GM19043 (cell line): ENCODE measurements around the gene NINL.
"Not testable (repeated sequence)": the region's sequence is repeated elsewhere in the genome, so short reads cannot be mapped to it uniquely, and the experiment has no call there.

Experiments used
- ATAC-seq: cut with Tn5 transposase; IDR thresholded peaks from one replicate; pipeline ENCODE4 v1.9.1; 2021; ENCODE audit warnings: low read depth; ENCODE audit not compliant: unreplicated experiment

The NINL gene

DNA sequence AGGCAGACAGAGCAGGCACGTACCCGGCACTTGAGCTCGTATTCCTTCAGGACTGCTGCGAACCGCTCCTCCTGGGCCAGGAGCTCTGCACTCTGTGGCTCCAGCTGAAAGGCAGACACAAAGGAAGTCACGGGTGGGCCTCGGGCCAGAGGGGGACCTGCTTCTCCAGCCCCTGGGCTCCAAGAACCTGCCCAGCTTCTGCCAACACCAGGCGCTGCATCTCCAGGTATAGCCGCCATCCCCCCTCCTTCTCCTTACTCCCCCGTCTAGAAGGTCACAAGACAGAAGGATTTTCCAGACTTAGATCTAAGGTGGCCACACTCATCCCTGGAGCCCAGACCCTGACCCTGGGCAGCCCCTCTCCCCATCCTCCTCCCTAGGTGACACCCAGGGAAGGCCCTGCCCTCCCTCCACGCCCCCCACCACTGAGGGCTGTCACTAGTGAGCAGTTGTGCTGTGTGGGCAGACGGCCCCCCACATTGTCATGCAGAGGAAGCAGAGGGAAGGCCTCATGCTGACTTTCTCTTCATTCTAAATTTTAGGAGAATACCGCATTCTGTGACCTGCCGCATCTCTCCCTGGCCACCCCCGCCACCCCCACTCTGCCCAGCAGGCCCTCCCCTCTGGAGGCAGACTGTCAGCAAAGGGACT is 96.0 kb downstream of the NINL start:
- no peak for ATAC-seq

DNA sequence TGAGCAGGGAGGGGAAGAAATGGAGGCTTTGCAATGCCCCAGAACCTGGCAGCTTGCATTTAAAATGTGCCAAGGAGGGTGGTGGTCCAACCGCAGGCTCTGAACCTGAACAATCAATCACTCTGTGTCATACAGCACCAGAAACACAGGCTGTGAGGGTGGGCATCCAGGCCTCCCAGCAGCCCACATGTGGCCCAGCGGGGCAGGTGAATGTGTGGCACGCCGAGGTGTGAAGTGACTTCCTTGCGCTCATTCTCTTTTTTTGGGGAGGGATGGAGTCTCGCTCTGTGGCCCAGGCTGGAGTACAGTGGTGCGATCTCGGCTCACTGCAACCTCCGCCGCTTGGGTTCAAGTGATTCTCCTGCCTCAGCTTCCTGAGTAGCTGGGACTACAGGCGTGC is 97.4 kb downstream of the NINL start:
- ATAC-seq: no peak

DNA sequence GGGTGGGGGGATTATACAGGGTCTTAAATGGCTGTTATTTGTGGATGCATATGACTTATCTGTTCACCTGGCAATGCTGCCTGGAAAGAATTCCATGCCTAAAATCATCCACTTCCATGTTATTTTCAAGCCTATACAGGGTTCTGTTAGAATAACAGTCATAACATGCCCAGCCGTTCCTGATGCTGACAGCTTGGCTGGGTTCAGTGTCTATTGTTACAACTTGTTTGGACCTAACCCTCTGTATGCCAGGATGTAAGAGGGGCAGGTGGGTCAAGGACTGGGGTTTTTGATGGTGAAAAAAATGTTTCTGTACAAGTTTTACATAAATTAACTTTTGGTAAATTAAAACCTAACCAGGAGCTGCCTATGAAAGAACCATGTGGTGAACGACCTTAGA is 98.0 kb downstream of the NINL start:
- no peak for ATAC-seq

DNA sequence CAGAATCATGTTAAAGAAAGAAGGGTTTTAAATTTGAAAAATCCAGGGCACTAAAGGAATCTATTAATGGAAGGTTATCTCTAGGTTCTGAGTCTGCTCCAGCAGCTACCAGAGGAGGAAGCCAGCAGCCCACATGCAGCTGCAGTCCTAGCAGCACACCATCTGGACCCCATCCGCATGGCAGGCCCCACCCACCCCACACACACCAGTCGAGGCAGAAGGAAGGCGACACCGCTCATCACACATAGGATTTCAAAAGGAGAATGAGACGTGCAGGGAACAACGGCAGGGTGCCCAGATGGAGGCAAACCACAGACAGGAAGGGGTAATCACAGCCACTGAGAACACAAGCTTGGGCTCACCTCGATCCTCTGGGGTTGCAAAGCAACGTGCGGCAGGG is 99.0 kb downstream of the NINL start:
- ATAC-seq: no peak

DNA sequence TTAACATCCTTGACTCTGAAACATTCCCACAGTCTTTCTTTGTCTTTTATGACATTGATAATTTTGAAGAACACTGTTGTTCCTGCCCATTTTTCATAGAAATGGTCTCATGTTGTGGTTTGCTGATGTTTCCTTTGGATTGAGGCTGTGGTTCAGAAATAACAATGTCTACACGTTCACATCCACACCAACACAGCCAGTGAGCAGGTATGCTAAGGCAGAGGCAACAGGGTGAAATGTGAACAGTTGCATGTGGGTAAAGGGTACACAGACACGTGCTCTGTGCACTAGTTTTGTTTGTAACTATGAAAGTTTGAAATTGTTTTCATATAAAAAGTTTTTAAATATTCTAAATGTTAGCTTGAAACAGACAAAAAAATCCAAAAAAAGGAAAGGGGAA is 99.5 kb downstream of the NINL start:
- ATAC-seq: no peak

DNA sequence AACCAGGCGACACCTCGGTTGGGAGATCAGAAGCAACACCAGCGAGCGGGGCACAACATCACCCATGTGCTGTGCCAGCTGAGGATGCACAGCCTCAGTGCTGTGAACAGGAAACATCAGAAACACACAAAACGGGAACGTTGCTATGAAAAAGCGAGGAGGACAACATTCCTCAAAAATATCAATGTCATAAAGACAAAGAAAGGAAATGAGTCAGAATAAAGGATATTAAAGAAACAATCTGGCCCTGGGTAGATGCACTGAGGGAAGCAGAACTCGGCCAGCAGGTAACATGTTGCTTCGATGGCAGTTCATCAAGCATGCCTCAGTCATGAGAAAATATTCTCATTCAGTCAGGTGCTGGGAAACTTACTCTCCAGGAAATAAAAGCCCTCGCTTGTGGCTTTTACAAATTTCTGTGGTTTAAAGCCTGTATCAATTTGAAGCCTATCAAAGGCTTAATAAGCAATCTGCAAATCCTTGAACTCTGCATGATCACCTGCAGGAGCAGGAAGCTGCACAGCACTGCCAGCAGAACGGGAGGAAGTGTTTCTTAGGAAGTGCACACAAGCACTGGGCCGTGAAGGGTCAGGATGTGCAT is 100.3 kb downstream of the NINL start:
- no peak for ATAC-seq

DNA sequence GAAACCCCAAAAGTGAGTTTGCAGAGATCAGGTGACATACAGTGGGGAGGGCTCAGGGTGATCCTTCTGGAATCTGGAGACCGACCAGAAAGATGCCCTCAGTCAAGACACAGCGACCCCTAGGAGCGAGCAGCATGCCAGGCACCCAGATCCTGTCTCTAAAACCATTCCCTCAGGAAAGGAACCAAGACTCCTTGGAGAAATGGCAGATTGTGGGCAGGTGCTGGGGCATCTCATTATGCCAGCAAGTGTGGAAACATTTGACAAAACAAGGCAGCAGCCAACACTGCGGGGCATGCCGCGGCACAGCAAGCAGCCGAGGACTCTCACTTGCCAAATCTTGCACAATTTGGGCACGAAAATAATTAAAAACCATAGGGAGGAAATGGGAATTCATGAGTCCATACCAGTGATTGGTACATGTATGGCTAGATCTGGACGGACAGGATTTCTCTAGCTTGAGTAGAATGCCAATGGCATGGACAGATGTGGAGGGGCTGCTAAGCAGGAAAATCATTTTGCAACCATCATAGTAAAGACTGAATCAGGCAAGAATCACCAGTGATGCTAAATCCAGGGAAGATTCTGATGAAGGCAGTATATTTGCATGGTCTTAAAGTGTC is 101.0 kb downstream of the NINL start:
- ATAC-seq: no peak

DNA sequence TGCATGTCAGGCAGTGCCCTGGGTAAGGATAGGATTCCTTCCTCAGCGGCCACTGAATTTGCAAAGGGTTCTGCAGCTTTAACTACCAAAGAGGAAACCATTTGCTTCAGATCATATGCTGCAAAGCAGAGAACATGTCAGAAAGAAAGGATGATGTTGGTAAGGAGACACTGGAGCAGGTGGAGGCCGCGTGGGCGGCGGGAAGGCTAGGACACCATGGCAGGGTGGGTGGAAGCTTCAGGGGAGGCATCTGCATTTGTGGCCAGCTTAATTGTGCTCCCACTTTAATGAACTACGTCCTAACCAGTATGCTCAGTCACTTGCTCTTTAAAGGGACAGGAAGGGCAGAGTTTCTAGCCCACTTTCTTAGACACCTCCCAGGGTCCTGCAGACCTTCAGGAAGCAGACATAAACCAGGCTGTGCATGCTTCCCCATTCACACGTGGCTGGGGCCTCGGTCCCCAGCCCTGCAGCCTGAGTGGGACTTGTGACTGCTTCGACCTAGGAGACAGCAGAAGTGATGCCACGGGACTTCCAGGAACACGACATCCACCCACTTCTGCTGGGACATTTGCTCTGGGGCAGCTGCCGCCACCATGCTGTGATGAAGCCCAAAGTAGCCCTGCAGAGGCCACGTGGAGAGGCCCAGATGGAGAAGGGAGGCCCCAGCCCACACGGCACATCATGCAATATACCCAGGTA is 101.7 kb downstream of the NINL start:
- no peak for ATAC-seq

DNA sequence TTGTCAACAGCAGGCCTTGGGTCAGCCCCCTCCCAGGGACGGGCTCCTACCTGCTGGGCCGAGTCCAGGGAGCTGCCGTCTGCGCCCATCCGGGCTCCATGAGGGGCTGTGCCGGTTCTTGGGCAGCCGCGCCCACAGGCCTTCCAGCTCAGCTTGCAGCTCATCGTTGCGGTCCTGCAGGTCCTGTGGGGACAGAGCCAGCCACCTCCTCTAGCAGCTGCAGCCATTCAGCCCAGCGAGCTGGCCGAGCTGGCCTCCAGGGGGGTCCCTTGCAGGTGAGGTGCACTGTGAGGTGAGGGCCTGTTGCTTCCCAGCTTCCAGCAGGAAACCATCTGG is 103.4 kb downstream of the NINL start:
- no peak for ATAC-seq

DNA sequence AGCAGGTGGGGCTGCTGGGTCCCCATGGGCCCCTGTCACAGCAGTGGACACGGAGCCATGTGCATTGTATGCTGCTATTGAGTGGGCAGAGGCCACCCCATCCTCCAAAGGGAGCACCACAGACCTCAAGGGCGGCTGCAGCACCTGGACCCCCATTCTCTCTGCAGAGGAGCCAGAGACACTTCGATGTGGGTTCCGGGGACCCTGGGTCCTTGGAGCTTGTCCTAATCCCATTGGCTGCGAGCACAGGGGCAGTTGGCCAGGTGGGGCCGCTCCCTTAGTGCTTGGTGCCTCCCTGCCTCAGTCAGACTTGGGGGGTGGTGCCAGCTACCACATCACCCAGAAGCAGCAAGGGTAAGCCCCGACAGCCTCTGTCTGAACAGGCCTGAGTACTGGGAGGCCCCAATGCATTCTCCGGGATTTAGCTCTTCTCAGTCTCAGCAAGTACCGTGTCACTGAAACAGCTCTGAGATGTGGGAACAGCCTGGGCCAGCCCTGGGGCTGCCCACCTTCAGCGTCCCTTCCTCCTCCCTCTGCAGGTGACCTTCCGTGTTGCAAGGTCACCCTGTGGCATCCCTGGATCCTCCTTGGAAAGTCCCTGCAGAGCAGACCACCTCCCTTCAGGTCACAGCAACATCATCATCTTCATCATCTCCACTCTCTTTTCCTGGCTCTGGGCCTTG is 104.0 kb downstream of the NINL start:
- ATAC-seq: no peak

DNA sequence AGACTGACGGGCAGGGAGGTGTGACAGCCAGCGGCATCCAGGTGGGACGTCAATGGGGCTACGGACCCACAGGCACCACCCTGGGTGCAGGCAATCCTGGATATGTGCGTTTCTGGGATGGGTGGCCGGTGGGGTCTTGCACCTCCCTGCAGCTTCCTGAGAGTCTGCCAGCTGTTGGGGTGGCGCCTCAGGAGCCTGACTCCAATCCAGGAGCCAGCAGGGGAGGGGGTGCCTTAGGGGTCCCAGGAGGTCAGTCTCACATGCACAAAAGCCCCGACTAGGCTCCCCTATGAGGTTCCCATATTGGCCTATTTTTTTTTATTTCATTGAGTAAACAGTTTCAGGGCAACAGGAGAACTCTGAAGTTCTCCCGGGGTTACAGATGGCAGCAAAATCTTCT is 104.5 kb downstream of the NINL start:
- no peak for ATAC-seq

DNA sequence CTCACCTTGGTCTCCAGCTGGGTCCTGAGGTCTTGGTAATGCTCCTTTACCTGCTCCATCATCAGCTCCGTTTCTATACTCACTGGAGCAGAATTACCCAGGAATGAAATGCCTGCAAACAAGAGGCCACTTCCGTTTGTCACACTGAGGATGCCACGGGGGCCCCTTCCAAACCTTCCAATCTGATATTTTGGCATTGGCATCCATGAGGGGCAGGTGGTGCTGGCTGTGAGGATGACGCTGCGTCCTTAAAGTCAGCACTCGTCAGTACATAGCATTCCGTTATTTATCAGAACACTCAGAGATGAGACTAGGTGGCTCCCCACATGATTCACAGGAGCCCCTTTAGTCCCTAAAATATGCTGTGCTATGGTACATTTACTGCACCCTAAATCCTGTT is 105.2 kb downstream of the NINL start:
- no peak for ATAC-seq

DNA sequence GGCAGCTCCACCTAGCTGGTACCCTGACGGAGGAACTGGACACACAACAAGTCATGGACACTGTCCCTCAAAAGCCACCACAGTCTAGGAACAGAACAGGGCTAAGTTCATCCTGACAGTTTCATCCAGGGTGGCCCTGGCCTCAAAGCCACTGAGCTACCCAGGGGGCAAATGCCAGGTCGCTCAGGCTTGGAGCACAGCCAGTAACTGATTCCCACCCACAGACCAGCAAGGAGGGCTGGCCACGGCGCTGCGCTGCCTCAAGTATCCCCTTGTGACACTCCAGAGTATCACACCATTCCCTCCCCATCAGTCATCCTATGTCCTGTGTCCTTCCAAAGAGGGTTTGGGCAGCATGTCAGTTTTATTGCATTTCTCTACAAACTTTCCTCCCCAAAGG is 105.7 kb downstream of the NINL start:
- ATAC-seq: no peak

DNA sequence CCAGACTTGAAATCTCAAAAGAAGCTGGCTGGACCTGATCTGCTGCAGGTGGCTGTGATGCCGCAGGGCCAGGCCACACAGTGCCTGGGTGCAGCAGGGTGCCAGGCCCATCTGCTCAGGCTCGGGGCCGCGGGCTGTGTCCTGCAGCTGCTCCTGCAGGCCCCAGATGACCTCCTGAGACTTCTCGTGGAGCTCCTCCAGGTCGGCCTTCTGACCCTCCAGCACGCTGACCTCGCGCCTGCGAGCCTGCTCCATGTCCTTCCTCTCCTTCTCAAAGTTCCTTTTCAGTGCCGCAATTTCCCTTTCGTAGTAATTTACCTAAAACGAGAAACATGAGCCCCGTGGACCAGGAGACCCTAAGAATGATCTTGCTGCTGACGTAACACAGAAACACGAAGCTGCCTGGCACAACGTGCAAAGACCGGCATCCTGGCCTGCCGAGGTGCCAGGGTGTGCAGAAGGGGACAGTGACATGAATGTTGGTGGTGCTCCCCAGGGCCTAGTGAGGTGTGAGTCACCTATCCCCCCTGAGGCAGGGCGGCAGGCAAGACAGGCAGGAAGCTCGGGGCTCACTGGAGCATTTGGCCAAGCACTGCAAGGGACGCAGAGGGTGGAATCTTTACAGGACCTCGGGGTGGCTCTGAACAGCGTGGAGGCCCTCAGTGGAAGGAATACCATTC is 106.3 kb downstream of the NINL start:
- no peak for ATAC-seq

DNA sequence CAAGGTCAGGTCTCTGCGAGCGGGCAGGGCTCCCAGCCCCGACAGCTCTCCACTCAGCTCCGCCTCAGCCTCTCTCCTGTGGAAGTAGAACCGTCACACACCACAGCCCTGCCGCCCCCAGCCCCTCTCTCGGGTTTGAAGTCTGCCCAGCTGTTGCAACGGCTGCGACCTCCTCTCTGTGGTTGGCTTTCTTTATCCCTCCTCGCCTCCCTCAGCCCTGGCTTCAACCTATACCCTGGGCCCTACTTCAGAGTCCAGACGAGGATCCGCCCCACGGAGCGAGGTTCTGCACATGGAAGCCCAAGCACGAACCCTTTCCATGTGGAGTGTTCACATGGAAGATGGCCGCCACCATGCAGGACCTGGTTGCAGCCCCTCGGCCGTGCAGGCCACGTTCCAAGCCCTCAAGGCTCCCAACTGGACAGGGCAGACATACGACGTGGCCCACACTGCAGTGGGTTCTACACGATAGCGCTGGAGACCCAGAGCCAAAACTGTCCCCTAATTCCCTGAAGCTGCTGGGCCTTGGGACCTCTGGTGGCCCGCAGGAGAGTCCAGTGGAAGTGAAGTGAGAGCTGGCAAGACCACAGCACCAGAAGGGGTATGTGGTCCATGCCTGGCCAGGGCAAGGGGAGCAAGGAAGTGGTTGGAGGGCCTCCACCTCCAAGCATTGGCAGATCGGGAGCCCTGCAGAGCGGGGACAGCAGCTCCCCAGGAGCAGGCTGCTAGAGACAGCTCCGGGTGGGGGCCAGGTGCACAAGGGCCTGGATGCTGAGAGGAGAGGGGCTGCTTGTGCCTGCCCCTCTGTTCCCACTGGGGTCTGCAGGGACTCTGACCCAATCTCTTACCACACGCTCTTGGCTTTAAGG is 108.1 kb downstream of the NINL start:
- no peak for ATAC-seq

DNA sequence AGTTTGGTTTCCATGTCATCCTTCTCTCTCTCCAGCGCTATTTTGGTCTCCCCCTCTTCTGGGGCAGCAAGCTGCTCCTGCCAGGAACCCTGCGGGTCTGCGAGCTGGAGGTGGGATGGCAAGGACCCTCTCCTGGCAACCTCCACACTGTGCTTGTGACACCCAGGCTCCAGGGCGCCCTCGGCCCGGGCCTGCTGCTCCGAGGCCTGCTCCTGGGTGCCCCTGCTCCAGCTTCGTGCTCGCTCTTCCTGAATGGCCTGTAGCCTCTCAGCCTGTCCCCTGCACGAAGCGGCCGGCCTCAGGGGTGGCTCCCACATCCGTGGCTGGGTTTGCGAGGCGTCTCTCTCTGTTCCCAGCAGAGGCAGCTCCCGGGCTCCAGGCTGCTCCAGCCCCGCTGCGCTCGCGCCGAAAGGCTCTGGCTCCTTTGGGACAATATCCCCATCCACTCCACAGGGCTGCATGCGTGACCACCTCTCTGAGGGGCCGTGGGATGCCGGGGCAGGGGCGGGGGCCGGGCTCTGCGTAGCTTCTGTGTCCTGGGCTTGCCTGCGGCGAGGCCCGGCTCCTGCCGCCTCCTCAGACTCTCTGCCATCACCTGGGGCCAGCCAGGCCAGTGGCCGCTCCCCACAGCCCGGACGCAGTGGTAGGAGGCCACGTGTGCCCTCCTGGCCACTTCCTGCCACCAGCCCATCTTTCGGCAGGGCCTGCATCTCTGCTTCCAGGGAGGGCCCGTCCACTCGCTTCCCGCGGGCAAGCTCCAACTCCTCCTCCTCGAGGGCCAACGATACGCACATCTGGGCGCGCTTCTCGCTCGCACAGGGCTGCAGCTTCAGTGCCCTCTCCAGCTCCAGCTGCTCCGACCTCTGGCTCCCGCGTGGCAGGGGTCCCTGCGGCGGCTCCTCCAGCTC is 109.0 kb downstream of the NINL start:
- ATAC-seq: no peak

DNA sequence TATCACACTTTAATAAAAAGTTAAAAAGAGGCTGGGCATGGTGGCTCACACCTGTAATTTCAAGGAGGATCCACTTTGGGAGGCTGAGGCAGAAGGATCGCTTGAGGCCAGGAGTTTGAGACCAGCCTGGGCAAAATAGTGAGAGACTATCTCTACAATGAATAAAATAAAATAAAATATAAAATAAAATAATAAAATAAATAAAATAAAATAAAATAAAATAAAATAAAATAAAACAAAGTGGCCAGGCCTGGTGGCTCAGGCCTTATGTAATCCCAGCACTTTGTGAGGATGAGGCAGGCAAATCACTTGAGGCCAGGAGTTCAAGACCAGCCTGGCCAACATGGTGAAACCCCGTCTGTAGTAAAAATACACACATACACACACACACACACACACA is 112.0 kb downstream of the NINL start:
- not testable (repeated sequence) for ATAC-seq

DNA sequence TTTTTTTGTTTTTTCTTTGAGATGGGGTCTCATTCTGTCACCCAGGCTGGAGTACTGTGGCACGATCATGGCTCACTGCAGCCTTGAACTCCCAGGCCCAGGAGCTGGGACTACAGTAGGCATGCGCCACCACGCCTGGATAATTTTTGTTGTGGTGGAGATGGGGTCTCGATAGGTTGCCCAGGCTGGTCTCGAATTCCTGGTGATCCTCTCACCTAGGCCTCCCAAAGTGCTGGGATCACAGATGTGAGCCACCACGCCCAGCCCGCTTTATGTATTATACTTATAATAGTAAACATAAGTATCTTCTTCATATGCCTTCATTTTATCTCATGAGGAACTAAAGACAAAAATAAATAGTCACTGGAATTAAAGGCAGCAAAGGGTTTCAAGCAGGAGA is 114.3 kb downstream of the NINL start:
- no peak for ATAC-seq

DNA sequence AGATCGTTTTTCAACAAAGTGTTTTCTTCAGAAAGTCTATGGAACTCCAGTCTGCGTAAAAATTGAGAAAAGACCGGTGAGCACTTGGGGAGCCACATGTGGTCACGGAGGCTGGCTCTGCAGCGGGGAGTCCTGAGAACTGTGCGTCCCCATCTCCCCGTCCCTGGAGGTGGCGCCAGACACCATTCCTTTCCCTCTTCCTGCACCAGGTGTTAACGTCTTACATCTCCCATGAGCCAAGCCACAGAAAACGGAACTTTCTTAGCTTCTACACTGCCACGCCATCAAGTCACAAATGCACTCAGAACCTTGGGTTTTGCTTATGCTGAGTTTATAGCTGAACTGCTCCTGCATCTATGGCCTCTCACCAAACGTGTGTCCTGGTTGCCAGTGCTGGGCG is 115.3 kb downstream of the NINL start:
- no peak for ATAC-seq
